Measurements from ENCODE around the gene LRRC41.
"Not testable (repeated sequence)": the region's sequence is repeated elsewhere in the genome, so short reads cannot be mapped to it uniquely, and the experiment has no call there.

Gene LRRC41

GRCh38 chr1:46334030-46334384 is 30.6 kb upstream of the LRRC41 start:
- no peaks in the 10 kb centered on the region for H3K9me3 Mint-ChIP-seq (ENCODE audit: low read depth)
- H3K27ac Mint-ChIP-seq: no peak overlapping the region

GRCh38 chr1:46333300-46334029 is 30.0 kb upstream of the LRRC41 start:
- Mint-ChIP-seq H3K27me3 (no peaks in the 10 kb centered on the region), H3K4me1 (ENCODE audit: low read depth) (no peaks in the 10 kb centered on the region), H3K36me3 (peaks cover 3% of the 10 kb centered on the region), H3K4me3 (no peak overlapping the region), H3K27ac (no peak overlapping the region), H3K9me3 (ENCODE audit: low read depth) (no peaks in the 10 kb centered on the region)

More at GRCh38 chr1:46334030-46334384, 30.6 kb upstream of the LRRC41 start:
- Mint-ChIP-seq H3K36me3 (peaks cover 3% of the 10 kb centered on the region), H3K4me3 (no peak overlapping the region), H3K4me1 (ENCODE audit: low read depth) (peaks cover 2% of the 10 kb centered on the region), H3K27me3 (no peaks in the 10 kb centered on the region)

DNA sequence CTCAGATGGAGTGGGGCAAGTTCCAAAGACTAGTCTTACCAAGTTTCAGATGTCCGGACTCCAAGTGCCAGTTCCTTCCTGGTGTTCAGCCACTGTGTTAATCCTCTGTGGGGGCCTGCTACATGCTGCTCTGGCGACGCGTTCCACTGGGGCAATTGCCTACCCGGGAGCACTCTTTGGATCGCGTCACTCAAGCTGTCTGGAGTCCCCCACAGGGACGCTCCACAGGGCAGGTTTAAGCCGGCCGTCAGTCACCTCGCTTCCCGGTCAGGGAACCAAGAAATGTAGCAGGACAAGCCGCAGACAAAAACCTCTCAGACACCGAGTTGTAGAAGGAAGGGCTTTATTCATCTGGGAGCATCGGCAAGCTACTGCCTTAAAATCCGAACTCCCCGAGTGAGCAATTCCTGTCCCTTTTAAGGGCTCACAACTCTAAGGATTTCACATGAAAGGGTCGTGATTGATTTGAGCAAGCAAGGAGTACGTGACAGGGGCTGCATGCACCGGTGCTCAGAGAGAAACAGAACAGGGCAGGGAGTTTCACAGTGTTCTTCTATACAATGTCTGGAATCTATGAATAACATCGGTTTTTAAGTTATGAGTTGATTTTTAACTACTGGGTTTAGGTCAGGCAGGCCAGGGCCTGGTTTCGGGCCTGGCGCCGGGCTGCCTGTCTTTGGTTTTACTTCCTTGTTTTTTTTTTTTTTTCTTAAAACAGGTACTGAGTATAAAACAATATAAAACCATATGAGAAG is 28.5 kb upstream of the LRRC41 start:
- H3K36me3 Mint-ChIP-seq; H3K27me3 Mint-ChIP-seq; H3K9me3 Mint-ChIP-seq (ENCODE audit: low read depth); H3K27ac Mint-ChIP-seq; H3K4me3 Mint-ChIP-seq; H3K4me1 Mint-ChIP-seq (ENCODE audit: low read depth): not testable (repeated sequence)

GRCh38 chr1:46330381-46330780 is 27.0 kb upstream of the LRRC41 start:
- not testable (repeated sequence) for H3K27me3 Mint-ChIP-seq; H3K4me3 Mint-ChIP-seq; H3K36me3 Mint-ChIP-seq; H3K9me3 Mint-ChIP-seq (ENCODE audit: low read depth); H3K27ac Mint-ChIP-seq; H3K4me1 Mint-ChIP-seq (ENCODE audit: low read depth)

GRCh38 chr1:46329807-46330206 is 26.4 kb upstream of the LRRC41 start:
- not testable (repeated sequence) for H3K4me3 Mint-ChIP-seq; H3K36me3 Mint-ChIP-seq; H3K4me1 Mint-ChIP-seq (ENCODE audit: low read depth); H3K9me3 Mint-ChIP-seq (ENCODE audit: low read depth); H3K27me3 Mint-ChIP-seq; H3K27ac Mint-ChIP-seq

- H3K4me3 Mint-ChIP-seq; H3K36me3 Mint-ChIP-seq; H3K9me3 Mint-ChIP-seq (ENCODE audit: low read depth); H3K27ac Mint-ChIP-seq; H3K27me3 Mint-ChIP-seq; H3K4me1 Mint-ChIP-seq (ENCODE audit: low read depth): not testable (repeated sequence)
These were observed 24.8 kb upstream of the LRRC41 start for GRCh38 chr1:46328182-46328581.

GRCh38 chr1:46325285-46326076 is 22.1 kb upstream of the LRRC41 start:
- H3K27ac Mint-ChIP-seq: not testable (repeated sequence)

GRCh38 chr1:46322191-46322590 is 18.8 kb upstream of the LRRC41 start:
- H3K36me3 Mint-ChIP-seq; H3K27me3 Mint-ChIP-seq; H3K27ac Mint-ChIP-seq; H3K4me1 Mint-ChIP-seq (ENCODE audit: low read depth); H3K9me3 Mint-ChIP-seq (ENCODE audit: low read depth); H3K4me3 Mint-ChIP-seq: not testable (repeated sequence)

More at GRCh38 chr1:46325285-46326076, 22.1 kb upstream of the LRRC41 start:
- not testable (repeated sequence) for H3K4me1 Mint-ChIP-seq (ENCODE audit: low read depth); H3K4me3 Mint-ChIP-seq; H3K27me3 Mint-ChIP-seq; H3K36me3 Mint-ChIP-seq; H3K9me3 Mint-ChIP-seq (ENCODE audit: low read depth)

DNA sequence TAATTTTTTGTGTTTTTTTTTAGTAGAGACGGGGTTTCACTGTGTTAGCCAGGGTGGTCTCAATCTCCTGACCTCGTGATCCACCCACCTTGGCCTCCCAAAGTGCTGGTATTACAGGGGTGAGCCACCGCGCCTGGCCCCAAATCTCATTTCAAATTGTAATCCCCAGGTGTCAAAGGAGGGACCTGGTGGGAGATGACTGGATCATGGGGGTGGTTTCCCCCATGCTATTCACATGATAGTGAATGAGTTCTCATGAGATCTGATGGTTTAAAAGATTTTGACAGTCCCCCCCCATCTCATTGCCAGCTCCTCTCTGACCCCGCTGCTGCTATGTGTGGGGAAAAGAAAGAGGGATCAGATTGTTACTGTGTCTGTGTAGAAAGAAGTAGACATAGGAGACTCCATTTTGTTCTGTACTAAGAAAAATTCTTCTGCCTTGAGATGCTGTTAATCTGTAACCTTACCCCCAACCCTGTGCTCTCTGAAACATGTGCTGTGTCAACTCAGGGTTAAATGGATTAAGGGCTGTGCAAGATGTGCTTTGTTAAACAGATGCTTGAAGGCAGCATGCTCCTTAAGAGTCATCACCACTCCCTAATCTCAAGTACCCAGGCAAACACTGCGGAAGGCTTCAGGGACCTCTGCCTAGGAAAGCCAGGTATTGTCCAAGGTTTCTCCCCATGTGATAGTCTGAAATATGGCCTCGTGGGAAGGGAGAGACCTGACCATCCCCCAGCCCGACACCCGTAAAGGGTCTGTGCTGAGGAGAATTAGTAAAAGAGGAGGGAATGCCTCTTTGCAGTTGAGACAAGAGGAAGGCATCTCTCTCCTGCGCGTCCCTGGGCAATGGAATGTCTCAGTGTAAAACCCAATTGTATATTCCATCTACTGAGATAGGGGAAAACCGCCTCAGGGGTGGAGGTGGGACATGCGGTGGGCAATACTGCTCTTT is 16.8 kb upstream of the LRRC41 start:
- not testable (repeated sequence) for H3K4me3 Mint-ChIP-seq; H3K36me3 Mint-ChIP-seq; H3K4me1 Mint-ChIP-seq (ENCODE audit: low read depth); H3K27me3 Mint-ChIP-seq; H3K9me3 Mint-ChIP-seq (ENCODE audit: low read depth); H3K27ac Mint-ChIP-seq

DNA sequence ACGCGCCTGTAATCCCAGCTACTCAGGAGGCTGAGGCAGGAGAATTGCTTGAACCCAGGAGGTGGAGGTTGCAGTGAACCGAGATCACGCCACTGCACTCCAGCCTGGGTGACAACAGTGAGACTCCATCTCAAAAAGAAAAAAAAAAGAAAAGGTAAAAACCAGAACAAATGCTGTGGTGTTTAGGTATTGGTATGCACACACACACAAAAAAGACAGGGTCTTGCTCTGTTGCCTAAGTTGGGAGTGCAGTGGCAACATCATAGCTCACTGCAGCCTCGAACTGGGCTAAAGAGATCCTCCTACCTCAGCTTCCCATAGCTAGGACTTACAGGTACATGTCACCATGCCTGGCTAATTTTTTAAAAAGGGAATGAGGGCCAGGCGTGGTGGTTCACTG is 15.9 kb upstream of the LRRC41 start:
- H3K9me3 Mint-ChIP-seq (ENCODE audit: low read depth); H3K36me3 Mint-ChIP-seq; H3K4me3 Mint-ChIP-seq; H3K27ac Mint-ChIP-seq; H3K27me3 Mint-ChIP-seq; H3K4me1 Mint-ChIP-seq (ENCODE audit: low read depth): not testable (repeated sequence)

DNA sequence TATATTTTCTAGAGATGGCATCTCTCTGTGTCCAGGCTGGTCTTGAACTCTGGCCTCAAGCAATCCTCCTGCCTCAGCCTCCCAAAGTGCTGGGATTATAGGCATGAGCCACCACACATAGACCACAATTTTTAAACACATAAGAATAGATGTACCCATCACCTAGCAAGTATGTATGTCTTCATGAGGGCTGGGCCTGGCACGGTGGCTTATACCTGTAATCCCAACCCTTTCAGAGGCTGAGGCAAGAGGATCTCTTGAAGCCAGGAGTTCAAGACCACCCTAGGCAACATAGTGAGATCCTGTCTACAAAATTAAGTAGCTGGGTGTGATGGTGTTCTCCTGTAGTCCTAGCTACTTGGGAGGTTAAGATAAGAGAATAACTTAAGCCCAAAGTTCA is 13.9 kb upstream of the LRRC41 start:
- Mint-ChIP-seq H3K4me3 (no peak overlapping the region), H3K4me1 (ENCODE audit: low read depth) (no peaks in the 10 kb centered on the region), H3K27ac (peak overlapping the region; percentile 3), H3K36me3 (peaks cover 9% of the 10 kb centered on the region), H3K9me3 (ENCODE audit: low read depth) (no peaks in the 10 kb centered on the region), H3K27me3 (no peaks in the 10 kb centered on the region)

- Mint-ChIP-seq H3K4me3 (no peak overlapping the region), H3K9me3 (ENCODE audit: low read depth) (no peaks in the 10 kb centered on the region), H3K27me3 (no peaks in the 10 kb centered on the region), H3K36me3 (peaks cover 9% of the 10 kb centered on the region), H3K4me1 (ENCODE audit: low read depth) (no peaks in the 10 kb centered on the region), H3K27ac (no peak overlapping the region)
These were observed 12.4 kb upstream of the LRRC41 start for GRCh38 chr1:46315669-46316403.

- Mint-ChIP-seq H3K27me3 (no peaks in the 10 kb centered on the region), H3K9me3 (ENCODE audit: low read depth) (no peaks in the 10 kb centered on the region), H3K36me3 (peaks cover 9% of the 10 kb centered on the region), H3K27ac (no peak overlapping the region), H3K4me1 (ENCODE audit: low read depth) (peaks cover 16% of the 10 kb centered on the region), H3K4me3 (no peak overlapping the region)
These were observed 6.9 kb upstream of the LRRC41 start for GRCh38 chr1:46310321-46310720.

Measured in activated naive CD8-positive, alpha-beta T cell (primary cell).